ENCODE results near the gene ATP2B1. TPM values are rescaled to one million over a fixed set of nuclear protein-coding genes. Genes with fewer than 3 reads are reported as not detected.

The ATP2B1 gene
- total and polyA plus RNA-seq, 2 of the 13 experiments (the other 11 are each of a cell fraction or from before 2014, with no cell fraction given) = 12.1 to 60.2 TPM

GRCh38 chr12:89673603-89674002, 35.0 kb downstream of the ATP2B1 start:
- in situ Hi-C loops (cut with HindIII; ENCODE audit: extremely low pct_ligation_motif_present, low pct_unique_long_range_greater_than_20kb) (no loop called here), intact Hi-C loops (cut with micrococcal nuclease; ENCODE audit: unreplicated experiment) (loop anchor here (5.0 kb wide), 1 partner anchor 41 kb away; no protein-coding TSS in a partner anchor)
- H3K4me1 ChIP-seq (ENCODE audit: insufficient read depth, low read length) = peaks cover 27% of the 10 kb centered on the region
- H2AFZ ChIP-seq (ENCODE audit: low read length) = no peak overlapping the region
- ChIA-PET CTCF (ENCODE audit: low intra/inter-chr PET ratio, low total read pairs) (no interaction called here), POLR2A (no interaction called here)
- H3K4me2 ChIP-seq (ENCODE audit: low read depth, low read length) = no peak overlapping the region
- H3K9me3 ChIP-seq (ENCODE audit: low read length) = no peaks in the 10 kb centered on the region
- H3K4me3 ChIP-seq (replicated peaks in 1 of 3; ENCODE audit: insufficient read depth in 1 of 3, low read depth in 2 of 3, low read length in 3 of 3) = no peak overlapping the region
- 98% methylated on average over 2 of the region's 2 CpGs for WGBS (ENCODE audit: low lambda C conversion rate)
- H3K36me3 ChIP-seq (replicated peaks in 1 of 2; ENCODE audit: control insufficient read depth in 1 of 2, insufficient read depth in 2 of 2, low read length in 2 of 2) = no peaks in the 10 kb centered on the region
- FAIRE-seq (no peak), DNase-seq (ENCODE audit: low spot score) (no peak), ATAC-seq (no peak)
- no TSS peak for BruUV-seq (replicated peaks)
- H3K27ac ChIP-seq (ENCODE audit: extremely low read length, insufficient read depth, low read length) = no peak overlapping the region
- H3K79me2 ChIP-seq (ENCODE audit: insufficient read depth, low read length) = peaks cover 89% of the 10 kb centered on the region
- H3K27me3 ChIP-seq (ENCODE audit: control insufficient read depth in 1 of 2, insufficient read depth in 2 of 2, low read length in 2 of 2) = no peaks in the 10 kb centered on the region
- H3K9ac ChIP-seq (ENCODE audit: insufficient read depth, low read depth, low read length) = no peak overlapping the region
- no peaks in the 10 kb centered on the region; the same call in 1 of the 2 replicates for H4K20me1 ChIP-seq (ENCODE audit: insufficient read depth, low read length)
- no peak for TF ChIP-seq ZNF552 (CRISPR knock-in tag; IDR thresholded peaks at IDR 0.05; ENCODE audit: borderline replicate concordance)
- no peak for TF ChIP-seq SOX6 (IDR thresholded peaks at IDR 0.05)
- no peak for TF ChIP-seq SOX6 (CRISPR knock-in tag; IDR thresholded peaks at IDR 0.05)
- TF ChIP-seq ZFX (CRISPR knock-in tag; IDR thresholded peaks at IDR 0.05; ENCODE audit: low read depth) = no peak
- TF ChIP-seq ZBTB44 (CRISPR knock-in tag; IDR thresholded peaks at IDR 0.05) = no peak
- TF ChIP-seq ZNF101 (CRISPR knock-in tag; IDR thresholded peaks at IDR 0.05; ENCODE audit: borderline replicate concordance, low read depth) = no peak
- TF ChIP-seq GTF2F1 (IDR thresholded peaks at IDR 0.05; ENCODE audit: low read length) = no peak
- TF ChIP-seq, protein P1, sequence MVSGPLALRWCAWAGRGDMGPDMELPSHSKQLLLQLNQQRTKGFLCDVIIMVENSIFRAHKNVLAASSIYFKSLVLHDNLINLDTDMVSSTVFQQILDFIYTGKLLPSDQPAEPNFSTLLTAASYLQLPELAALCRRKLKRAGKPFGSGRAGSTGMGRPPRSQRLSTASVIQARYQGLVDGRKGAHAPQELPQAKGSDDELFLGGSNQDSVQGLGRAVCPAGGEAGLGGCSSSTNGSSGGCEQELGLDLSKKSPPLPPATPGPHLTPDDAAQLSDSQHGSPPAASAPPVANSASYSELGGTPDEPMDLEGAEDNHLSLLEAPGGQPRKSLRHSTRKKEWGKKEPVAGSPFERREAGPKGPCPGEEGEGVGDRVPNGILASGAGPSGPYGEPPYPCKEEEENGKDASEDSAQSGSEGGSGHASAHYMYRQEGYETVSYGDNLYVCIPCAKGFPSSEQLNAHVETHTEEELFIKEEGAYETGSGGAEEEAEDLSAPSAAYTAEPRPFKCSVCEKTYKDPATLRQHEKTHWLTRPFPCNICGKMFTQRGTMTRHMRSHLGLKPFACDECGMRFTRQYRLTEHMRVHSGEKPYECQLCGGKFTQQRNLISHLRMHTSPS (CRISPR knock-in tag; IDR thresholded peaks at IDR 0.05; ENCODE audit: low read depth) = no peak
- TF ChIP-seq ESRRA (CRISPR knock-in tag; IDR thresholded peaks at IDR 0.05; ENCODE audit: low read depth) = no peak
- TF ChIP-seq LBX2 (CRISPR knock-in tag; IDR thresholded peaks at IDR 0.05; ENCODE audit: borderline replicate concordance) = no peak
- TF ChIP-seq BRF2 (CRISPR knock-in tag; IDR thresholded peaks at IDR 0.05) = no peak
- no peak for TF ChIP-seq CHCHD3 (CRISPR knock-in tag; IDR thresholded peaks at IDR 0.05)
- TF ChIP-seq SRSF4 (IDR thresholded peaks at IDR 0.05; ENCODE audit: low read depth, low read length, poor library complexity, severe bottlenecking) = no peak
- no peak for TF ChIP-seq RCOR2 (CRISPR knock-in tag; IDR thresholded peaks at IDR 0.05)
